Lung (tissue), 12 donors: ENCODE results near the gene ZNF148. TPM values are rescaled to one million over a fixed set of nuclear protein-coding genes. Genes with fewer than 3 reads are reported as not detected.

Experiments
- ATAC-seq: fragments of 200-7000 bp; cut with Tn5 transposase; one replicate; pipeline ENCODE4 v1.9.1; 2020; ENCODE audit warnings: moderate number of reproducible peaks; ENCODE audit not compliant: insufficient read depth, low FRiP score
- DNase-seq, 3 donors: peaks; one replicate each; pipeline ENCODE4 v3.0.0-alpha.2; 2013 to 2017
- H3K27ac ChIP-seq, 2 donors: one replicate each; pipeline ENCODE4 v1.5.1; 2013; ENCODE audit warnings: mild to moderate bottlenecking in 2 of 2, moderate library complexity in 2 of 2, control low read depth in 1 of 2, inconsistent platforms in 1 of 2, low read depth in 1 of 2, low read length in 1 of 2
- H3K27me3 ChIP-seq, 3 donors: one replicate each; pipeline ENCODE4 v1.5.1; 2013; ENCODE audit warnings: low read length in 2 of 3; ENCODE audit not compliant: control insufficient read depth in 3 of 3, insufficient read depth in 3 of 3
- H3K36me3 ChIP-seq, 4 donors: one replicate each; pipeline ENCODE4 v1.5.1; 2013; ENCODE audit warnings: low read length in 4 of 4, mild to moderate bottlenecking in 1 of 4, moderate library complexity in 1 of 4; ENCODE audit not compliant: control insufficient read depth in 4 of 4, insufficient read depth in 4 of 4
- H3K4me1 ChIP-seq, 5 donors: one replicate each; pipeline ENCODE4 v1.5.1; 2013; ENCODE audit warnings: low read length in 5 of 5, mild to moderate bottlenecking in 2 of 5, moderate library complexity in 1 of 5; ENCODE audit not compliant: control insufficient read depth in 5 of 5, insufficient read depth in 5 of 5
- H3K4me3 ChIP-seq: one replicate; pipeline ENCODE4 v1.5.1; 2013; ENCODE audit warnings: mild to moderate bottlenecking, control low read depth, moderate library complexity
- H3K9ac ChIP-seq, 2 donors: one replicate each; pipeline ENCODE4 v1.5.1; 2013; ENCODE audit warnings: low read length in 2 of 2, control low read depth in 1 of 2; ENCODE audit not compliant: insufficient read depth in 1 of 2
- H3K9me3 ChIP-seq, 4 donors: one replicate each; pipeline ENCODE4 v1.5.1; 2013; ENCODE audit warnings: low read length in 3 of 4, mild to moderate bottlenecking in 1 of 4, moderate library complexity in 1 of 4; ENCODE audit not compliant: control insufficient read depth in 4 of 4, insufficient read depth in 3 of 4
- WGBS, 2 donors: extraction: QIAGEN DNeasy Blood & Tissue Kit; methylation state at CpG; one replicate each; pipeline ENCODE4 v1.1.7; 2013; 5-methylcytosine and 5-hydroxymethylcytosine counted together
- polyA plus RNA-seq, 2 donors: library from polyadenylated mRNA; stranded (reverse); fragments of 200-250 nt; gene quantifications; one replicate each; pipeline ENCODE4 v1.2.1, GENCODE V29; 2013
- total RNA-seq, 2 donors: library from RNA; depleted of rRNA in 1 of 2; stranded (reverse); fragments of >200 nt in 1 of 2; gene quantifications; one replicate each; pipeline ENCODE4 v1.2.1, GENCODE V29; 2014 to 2021
- TF ChIP-seq, protein P1 (sequence below): IDR thresholded peaks from 2 replicates; pipeline ENCODE4 v1.5.1; 2012; ENCODE audit warnings: mild to moderate bottlenecking; ENCODE audit errors: control extremely low read depth, extremely low read depth
- donor health status: control.
- donor health status: control.
- donor health status: Bipolar disorder and iron deficiency.
- donor health status: healthy.
- donor health status: DM: yes; HTN: yes; CAD: no.

The ZNF148 gene
- total and polyA plus RNA-seq, 4 donors = 3.5 to 46.2 (median 20.4) TPM

DNA sequence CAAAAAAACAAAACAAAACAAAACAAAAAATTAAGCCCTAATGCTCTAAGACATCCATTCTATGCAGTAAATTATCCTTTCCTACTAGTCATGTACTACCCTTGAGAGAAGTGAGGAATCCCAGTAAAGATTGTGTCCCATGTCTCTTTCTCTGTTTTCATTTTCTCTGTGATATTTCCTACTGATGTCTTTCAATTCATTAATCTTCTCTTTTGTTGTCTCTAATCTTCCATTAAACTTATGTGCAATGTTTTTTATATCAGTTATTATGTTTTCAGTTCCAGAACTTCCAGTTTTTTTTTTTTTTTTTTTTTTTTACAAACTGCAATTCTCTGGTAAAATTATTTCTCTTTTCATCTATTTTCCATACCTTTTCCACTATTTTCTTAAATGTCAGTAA lies 118.5 kb downstream of the ZNF148 start:
- no peaks in the 10 kb centered on the region for H3K9me3 ChIP-seq
- no peak overlapping the region for H3K9ac ChIP-seq
- no peaks in the 10 kb centered on the region for H3K27me3 ChIP-seq
- H3K36me3 ChIP-seq = peaks cover 0 to 4% (median under 1%) of the 10 kb centered on the region in 4 donors
- H3K4me1 ChIP-seq = peaks cover 0 to 3% (median 0%) of the 10 kb centered on the region in 5 donors
- TF ChIP-seq, protein P1, sequence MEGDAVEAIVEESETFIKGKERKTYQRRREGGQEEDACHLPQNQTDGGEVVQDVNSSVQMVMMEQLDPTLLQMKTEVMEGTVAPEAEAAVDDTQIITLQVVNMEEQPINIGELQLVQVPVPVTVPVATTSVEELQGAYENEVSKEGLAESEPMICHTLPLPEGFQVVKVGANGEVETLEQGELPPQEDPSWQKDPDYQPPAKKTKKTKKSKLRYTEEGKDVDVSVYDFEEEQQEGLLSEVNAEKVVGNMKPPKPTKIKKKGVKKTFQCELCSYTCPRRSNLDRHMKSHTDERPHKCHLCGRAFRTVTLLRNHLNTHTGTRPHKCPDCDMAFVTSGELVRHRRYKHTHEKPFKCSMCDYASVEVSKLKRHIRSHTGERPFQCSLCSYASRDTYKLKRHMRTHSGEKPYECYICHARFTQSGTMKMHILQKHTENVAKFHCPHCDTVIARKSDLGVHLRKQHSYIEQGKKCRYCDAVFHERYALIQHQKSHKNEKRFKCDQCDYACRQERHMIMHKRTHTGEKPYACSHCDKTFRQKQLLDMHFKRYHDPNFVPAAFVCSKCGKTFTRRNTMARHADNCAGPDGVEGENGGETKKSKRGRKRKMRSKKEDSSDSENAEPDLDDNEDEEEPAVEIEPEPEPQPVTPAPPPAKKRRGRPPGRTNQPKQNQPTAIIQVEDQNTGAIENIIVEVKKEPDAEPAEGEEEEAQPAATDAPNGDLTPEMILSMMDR = no peak
- DNase-seq (no peak), ATAC-seq (no peak)
- no peak overlapping the region for H3K4me3 ChIP-seq
- no peak overlapping the region for H3K27ac ChIP-seq

DNA sequence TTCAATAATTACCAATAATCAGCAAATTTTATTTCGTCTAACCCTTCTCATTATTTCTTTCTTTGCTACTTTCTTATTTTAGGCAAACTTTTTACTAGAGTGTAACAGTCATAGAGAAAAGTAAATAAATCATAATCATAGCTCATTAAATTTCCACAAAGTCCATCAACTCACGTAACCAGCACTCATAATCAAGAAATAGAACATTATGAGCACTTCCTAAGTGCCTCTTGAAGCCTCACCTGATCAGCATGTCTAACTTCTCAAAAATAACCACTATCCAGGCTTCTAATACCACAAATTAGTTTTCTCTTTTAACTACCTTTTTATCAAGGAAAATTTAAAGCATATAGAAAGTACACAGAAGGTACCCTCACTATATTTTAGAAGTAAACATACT lies 124.2 kb downstream of the ZNF148 start:
- Histone ChIP-seq H3K36me3 (peaks cover 0 to 8% (median 5%) of the 10 kb centered on the region in 4 donors), H3K9ac (no peak overlapping the region), H3K27ac (no peak overlapping the region), H3K9me3 (no peaks in the 10 kb centered on the region), H3K27me3 (no peaks in the 10 kb centered on the region), H3K4me3 (no peak overlapping the region), H3K4me1 (no peaks in the 10 kb centered on the region)
- ATAC-seq = no peak
- WGBS, 2 donors = 78 to 90% methylated on average over 2 of the region's 2 CpGs
- no peak for DNase-seq
- TF ChIP-seq, protein P1 = no peak

DNA sequence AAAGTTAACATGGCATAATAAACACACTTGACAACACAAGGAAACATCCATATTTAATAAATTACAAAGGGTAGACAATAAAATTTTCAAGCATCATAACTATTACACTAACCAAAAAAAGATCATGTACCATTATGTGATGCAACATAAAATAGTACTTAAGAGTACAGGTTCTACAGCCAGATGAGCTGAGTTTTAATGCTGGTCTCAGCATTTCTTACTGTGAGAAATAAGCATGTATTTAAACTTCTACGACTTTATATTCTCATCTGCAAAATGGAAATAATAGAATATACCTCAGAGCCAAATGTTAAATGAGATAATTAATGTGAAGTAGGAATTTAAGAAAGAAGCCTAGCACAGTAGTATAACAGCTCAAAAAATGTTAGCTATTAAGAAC lies 128.9 kb downstream of the ZNF148 start:
- Histone ChIP-seq H3K4me1 (no peaks in the 10 kb centered on the region), H3K27ac (no peak overlapping the region), H3K9me3 (no peaks in the 10 kb centered on the region), H3K4me3 (no peak overlapping the region), H3K36me3 (peaks cover 0 to 8% (median 4%) of the 10 kb centered on the region in 4 donors), H3K27me3 (no peaks in the 10 kb centered on the region), H3K9ac (no peak overlapping the region)
- TF ChIP-seq, protein P1 = no peak
- DNase-seq (no peak), ATAC-seq (no peak)
- WGBS, 2 donors = 98 to 100% methylated on average over 1 of the region's 1 CpG

DNA sequence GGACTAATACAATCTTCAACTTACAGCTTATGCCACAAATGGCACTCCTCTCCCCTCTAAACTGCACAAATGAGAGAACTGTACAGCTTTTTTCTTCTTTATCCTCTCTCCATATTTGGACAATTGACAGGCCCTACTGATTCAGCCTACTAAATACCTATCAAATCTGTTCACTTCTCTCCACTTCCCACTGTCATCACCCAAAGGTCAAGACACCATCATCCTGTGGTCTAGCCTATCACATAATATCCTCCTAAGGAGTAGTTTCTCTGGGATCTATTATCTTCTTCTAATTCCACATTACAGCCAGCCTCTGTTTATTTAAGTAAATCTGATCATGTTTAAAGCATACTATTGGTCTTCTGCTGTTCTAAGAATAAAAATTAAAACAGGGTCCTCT lies 129.6 kb downstream of the ZNF148 start:
- Histone ChIP-seq H3K27ac (no peak overlapping the region), H3K36me3 (peaks cover 0 to 8% (median 4%) of the 10 kb centered on the region in 4 donors), H3K27me3 (no peaks in the 10 kb centered on the region), H3K4me1 (no peaks in the 10 kb centered on the region), H3K9ac (no peak overlapping the region), H3K9me3 (no peaks in the 10 kb centered on the region), H3K4me3 (no peak overlapping the region)
- TF ChIP-seq, protein P1 = no peak
- ATAC-seq = no peak
- DNase-seq = no peak
